H1 (cell line): Measurements from ENCODE around the gene OTOGL. TPM values are rescaled to one million over a fixed set of nuclear protein-coding genes. Genes with fewer than 3 reads are reported as not detected.

Experiments used
- CEBPB ChIP-seq: IDR thresholded peaks from 2 replicates; pipeline ENCODE4 v1.6.1; 2012; ENCODE audit warnings: low read depth, low read length
- CHD7 ChIP-seq: fragments of 300-600 bp; sonication (generic); IDR thresholded peaks from 2 replicates; pipeline ENCODE4 v1.7.1; 2012; ENCODE audit warnings: low read length, moderate library complexity, mild to moderate bottlenecking, inconsistent platforms; ENCODE audit not compliant: insufficient replicate concordance
- CTBP2 ChIP-seq: IDR thresholded peaks from 2 replicates; pipeline ENCODE4 v1.7.0; 2011; ENCODE audit warnings: borderline replicate concordance, mild to moderate bottlenecking, moderate library complexity, mixed read lengths, low read length; ENCODE audit not compliant: insufficient read depth, insufficient read length
- SAP30 ChIP-seq: fragments of 300-600 bp; sonication (generic); IDR thresholded peaks from 2 replicates; pipeline ENCODE4 v1.7.1; 2012; ENCODE audit warnings: low read length, moderate library complexity, mild to moderate bottlenecking, inconsistent platforms; ENCODE audit not compliant: insufficient read depth, insufficient replicate concordance
- polyA plus RNA-seq, 7 experiments: library from polyadenylated mRNA; depleted of rRNA in 3 of 7; stranded (reverse) in 5 of 7; unstranded in 2 of 7; fragments of >200 nt in 5 of 7; fragments of 200-250 nt in 2 of 7; gene quantifications; 1 replicate in 5 of 7; 2 replicates in 1 of 7; 4 replicates in 1 of 7; pipeline versions ENCODE4 v1.2.1 to v1.2.3, GENCODE V29; 2011 to 2013; ENCODE audit warnings: missing spikeins in 2 of 7, mixed read lengths in 2 of 7
- total RNA-seq: library from RNA; stranded (reverse); fragmentation: NEBNext Ultra II Directional; extraction: Animal tissue kit (Norgen Biotek cat#: 25700); gene quantifications from 2 replicates; pipeline ENCODE4 v1.2.1, GENCODE V29; 2021

Gene OTOGL
- total and polyA plus RNA-seq, 2 of the 8 experiments (the other 6 are each of a cell fraction or from before 2014, with no cell fraction given), result 0.12 to 0.17 TPM

DNA sequence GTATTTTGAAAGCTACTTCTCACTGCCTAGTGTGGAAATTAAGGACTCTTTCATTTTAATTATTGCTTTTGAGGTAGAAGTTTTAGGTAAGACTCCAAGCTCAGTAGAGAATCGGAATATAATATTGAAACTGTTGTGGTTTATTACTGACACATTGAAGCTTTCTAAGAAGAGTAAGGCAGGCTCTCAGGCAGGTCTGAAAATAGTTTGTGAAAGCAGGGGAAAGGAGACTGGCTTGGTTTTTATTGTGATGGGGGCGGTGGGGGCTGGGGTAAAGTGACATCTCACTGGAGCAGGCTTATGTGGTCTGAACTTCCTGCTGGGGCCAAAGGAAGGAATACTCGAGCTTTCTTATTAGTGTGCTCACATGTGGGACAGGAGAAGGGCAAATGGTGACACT is 79.5 kb downstream of the OTOGL start (continued):
- TF ChIP-seq CHD7, result no peak
- no peak for TF ChIP-seq CEBPB
- no peak for TF ChIP-seq SAP30
- TF ChIP-seq CTBP2, result no peak
